Measurements from ENCODE around the gene GGT6.
"Not testable (repeated sequence)": the region's sequence is repeated elsewhere in the genome, so short reads cannot be mapped to it uniquely, and the experiment has no call there.

DNA sequence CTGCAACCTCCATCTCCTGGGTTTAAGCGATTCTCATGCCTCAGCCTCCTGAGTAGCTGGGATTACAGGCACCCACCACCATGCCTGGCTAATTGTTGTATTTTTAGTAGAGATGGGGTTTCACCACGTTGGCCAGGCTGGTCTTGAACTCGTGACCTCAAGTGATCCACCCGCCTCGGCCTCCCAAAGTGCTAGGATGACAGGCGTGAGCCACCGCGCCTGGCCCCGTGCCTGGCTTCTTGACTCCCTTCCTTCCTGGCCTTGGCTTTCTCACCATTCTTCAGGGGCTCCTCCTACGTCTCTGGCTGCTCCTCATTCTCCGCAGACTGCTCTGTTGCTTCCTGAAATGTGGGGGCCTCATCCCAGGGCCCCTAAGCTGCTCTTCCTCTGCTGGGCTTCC lies 29.7 kb upstream of the GGT6 start:
- TF ChIP-seq POLR2AphosphoS5, POLR2A (IDR thresholded peaks at IDR 0.05): not testable (repeated sequence)
- TF ChIP-seq, protein P1, sequence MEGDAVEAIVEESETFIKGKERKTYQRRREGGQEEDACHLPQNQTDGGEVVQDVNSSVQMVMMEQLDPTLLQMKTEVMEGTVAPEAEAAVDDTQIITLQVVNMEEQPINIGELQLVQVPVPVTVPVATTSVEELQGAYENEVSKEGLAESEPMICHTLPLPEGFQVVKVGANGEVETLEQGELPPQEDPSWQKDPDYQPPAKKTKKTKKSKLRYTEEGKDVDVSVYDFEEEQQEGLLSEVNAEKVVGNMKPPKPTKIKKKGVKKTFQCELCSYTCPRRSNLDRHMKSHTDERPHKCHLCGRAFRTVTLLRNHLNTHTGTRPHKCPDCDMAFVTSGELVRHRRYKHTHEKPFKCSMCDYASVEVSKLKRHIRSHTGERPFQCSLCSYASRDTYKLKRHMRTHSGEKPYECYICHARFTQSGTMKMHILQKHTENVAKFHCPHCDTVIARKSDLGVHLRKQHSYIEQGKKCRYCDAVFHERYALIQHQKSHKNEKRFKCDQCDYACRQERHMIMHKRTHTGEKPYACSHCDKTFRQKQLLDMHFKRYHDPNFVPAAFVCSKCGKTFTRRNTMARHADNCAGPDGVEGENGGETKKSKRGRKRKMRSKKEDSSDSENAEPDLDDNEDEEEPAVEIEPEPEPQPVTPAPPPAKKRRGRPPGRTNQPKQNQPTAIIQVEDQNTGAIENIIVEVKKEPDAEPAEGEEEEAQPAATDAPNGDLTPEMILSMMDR (IDR thresholded peaks at IDR 0.05), result not testable (repeated sequence)
